K562 (cell line): Measurements from ENCODE around the gene FCSK. TPM values are rescaled to one million over a fixed set of nuclear protein-coding genes. Genes with fewer than 3 reads are reported as not detected.

Experiments used
- CEBPG ChIP-seq, 3 experiments: fragments of 200-800 bp in 1 of 3; sonication (Bioruptor generic) in 1 of 3; sonication (generic) in 1 of 3; formaldehyde crosslinking in 1 of 3; IDR thresholded peaks in 2 of 3; conservative IDR thresholded peaks in 1 of 3; 2 replicates each; pipeline versions ENCODE4 v1.6.1 to v1.8.0; 2016 to 2022; ENCODE audit warnings: missing compliant biosample characterization in 2 of 3, missing genetic modification characterization in 2 of 3, mild to moderate bottlenecking in 1 of 3, missing genetic modification reagents in 1 of 3
- DIDO1 ChIP-seq: fragments of 450-650 bp; IDR thresholded peaks from 2 replicates; pipeline ENCODE4 v1.6.1; 2016; ENCODE audit warnings: low read depth, missing biosample characterization, missing genetic modification characterization
- KAT2B ChIP-seq: IDR thresholded peaks from one replicate; pipeline ENCODE4 v1.6.1; 2012; ENCODE audit warnings: low read depth, mild to moderate bottlenecking, control low read depth, inconsistent platforms, low read length, moderate library complexity
- LCOR ChIP-seq: sonication (generic); formaldehyde crosslinking; IDR thresholded peaks from 2 replicates; pipeline ENCODE4 v1.8.0; 2022; ENCODE audit warnings: mild to moderate bottlenecking, missing genetic modification reagents
- MCM2 ChIP-seq: fragments of 450-650 bp; IDR thresholded peaks from 2 replicates; pipeline ENCODE4 v1.6.1; 2017; ENCODE audit warnings: low read depth, mild to moderate bottlenecking
- MCM5 ChIP-seq: fragments of 450-650 bp; IDR thresholded peaks from 2 replicates; pipeline ENCODE4 v1.6.1; 2016; ENCODE audit warnings: low read depth
- NCOA1 ChIP-seq: fragments of 450-650 bp; IDR thresholded peaks from 2 replicates; pipeline ENCODE4 v1.6.1; 2016; ENCODE audit warnings: low read depth
- NCOA4 ChIP-seq: fragments of 450-650 bp; IDR thresholded peaks from 2 replicates; pipeline ENCODE4 v1.6.1; 2018; ENCODE audit warnings: mild to moderate bottlenecking; ENCODE audit not compliant: partially characterized antibody
- PRDM10 ChIP-seq: fragments of 450-650 bp; IDR thresholded peaks from 2 replicates; pipeline ENCODE4 v1.6.1; 2018; ENCODE audit not compliant: partially characterized antibody
- SMAD3 ChIP-seq: fragments of 450-650 bp; formaldehyde crosslinking; conservative IDR thresholded peaks from 2 replicates; pipeline ENCODE4 v1.4.0; 2020; ENCODE audit warnings: mild to moderate bottlenecking
- TAF1 ChIP-seq: IDR thresholded peaks from 2 replicates; pipeline ENCODE4 v1.6.1; 2011; ENCODE audit warnings: mild to moderate bottlenecking, low read length, moderate library complexity; ENCODE audit not compliant: insufficient read depth, control insufficient read depth, severe bottlenecking; ENCODE audit errors: extremely low read depth
- VEZF1 ChIP-seq: fragments of 200-800 bp; sonication (Bioruptor generic); IDR thresholded peaks from 2 replicates; pipeline ENCODE4 v1.6.1; 2017; ENCODE audit warnings: missing genetic modification characterization, missing compliant biosample characterization
- ZFPM2 ChIP-seq: fragments of 250-450 bp; sonication (Bioruptor Pico); IDR thresholded peaks from 2 replicates; pipeline ENCODE4 v1.5.1; 2022; ENCODE audit warnings: mild to moderate bottlenecking
- ZKSCAN8 ChIP-seq: fragments of 200-800 bp; sonication (Bioruptor generic); IDR thresholded peaks from 2 replicates; pipeline ENCODE4 v1.6.1; 2016; ENCODE audit warnings: missing genetic modification characterization, missing compliant biosample characterization
- ZNF134 ChIP-seq: fragments of 250-450 bp; sonication (Bioruptor Pico); conservative IDR thresholded peaks from 2 replicates; pipeline ENCODE4 v1.4.0; 2020
- ZNF668 ChIP-seq: fragments of 250-450 bp; sonication (Bioruptor Pico); IDR thresholded peaks from 2 replicates; pipeline ENCODE4 v1.8.0; 2022; ENCODE audit warnings: mild to moderate bottlenecking, inconsistent platforms
- polyA plus RNA-seq, 8 experiments: library from polyadenylated mRNA; depleted of rRNA in 4 of 8; stranded (reverse) in 5 of 8; unstranded in 3 of 8; fragments of >200 nt; fragmentation: Nextera tagmentation in 2 of 8; fragmentation: Illumina TruSeq in 1 of 8; extraction: Ambion mirVana in 2 of 8; extraction: Trizol in 1 of 8; gene quantifications; 2 replicates each; pipeline versions ENCODE4 v1.2.1 to v1.2.3, GENCODE V29; 2011 to 2014; ENCODE audit warnings: inconsistent platforms in 1 of 8, missing spikeins in 1 of 8
- total RNA-seq, 7 experiments: library from RNA; depleted of rRNA in 6 of 7; stranded (reverse); fragments of >200 nt in 6 of 7; fragmentation: Illumina TruSeq in 2 of 7; extraction: Trizol in 2 of 7; gene quantifications; 2 replicates each; pipeline versions ENCODE4 v1.2.1 to v1.2.3, GENCODE V29; 2011 to 2021; ENCODE audit warnings: low replicate concordance in 1 of 7
- TF ChIP-seq, protein P1 (sequence below): fragments of 250-450 bp; sonication (Bioruptor Pico); IDR thresholded peaks from 2 replicates; pipeline ENCODE4 v1.5.0; 2021; ENCODE audit warnings: mild to moderate bottlenecking, borderline replicate concordance
- TF ChIP-seq, protein P2 (sequence below): fragments of 250-450 bp; sonication (Bioruptor Pico); IDR thresholded peaks from 2 replicates; pipeline ENCODE4 v1.8.0; 2021; ENCODE audit warnings: moderate library complexity, mild to moderate bottlenecking, inconsistent platforms
- TF ChIP-seq, protein P3 (sequence below): fragments of 250-450 bp; sonication (Bioruptor Pico); IDR thresholded peaks from 2 replicates; pipeline ENCODE4 v1.5.0; 2021

The FCSK gene
- total and polyA plus RNA-seq, 9 of the 15 experiments (the other 6 are each of a cell fraction or from before 2014, with no cell fraction given), result 0.92 to 18.6 (median 8.3) TPM

DNA sequence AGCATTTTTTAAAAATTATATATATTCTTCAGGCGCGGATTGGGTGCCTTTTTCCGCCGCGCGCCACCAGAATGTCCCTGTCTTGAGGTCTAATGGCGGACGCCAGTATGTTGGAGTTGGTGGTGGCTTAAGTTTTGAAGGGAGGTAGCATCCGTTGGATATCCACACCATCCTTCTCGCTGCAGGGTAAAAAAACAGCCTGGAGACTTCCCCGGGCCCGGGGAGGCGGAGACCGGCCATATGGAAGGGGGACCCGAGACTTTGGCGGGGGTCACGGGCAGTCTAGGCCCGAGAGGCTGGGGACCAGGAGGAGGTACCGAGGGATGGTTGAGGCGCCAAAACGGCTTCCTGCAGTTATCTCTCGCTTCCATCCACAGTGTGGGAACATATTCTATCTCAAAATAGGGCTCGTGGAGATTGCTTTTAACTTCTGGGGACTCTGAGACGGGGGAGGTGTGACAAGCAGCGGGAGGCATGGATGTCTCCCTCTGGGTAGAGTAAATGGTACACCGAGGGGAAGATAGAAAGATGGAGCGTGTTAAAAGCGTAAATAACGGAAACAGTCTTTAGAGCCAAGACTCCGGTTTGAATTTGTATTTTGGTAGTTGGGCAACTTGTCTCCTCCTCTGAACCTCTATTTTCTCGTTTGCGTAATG lies 69.5 kb downstream of the FCSK start, which contains the start of gene SF3B3 (continued):
- TF ChIP-seq PRDM10 (peak; percentile 20), MCM2 (no peak), ZNF134 (CRISPR knock-in tag) (no peak), VEZF1 (CRISPR knock-in tag) (peak; percentile 64; the same call in 1 of the 2 replicates), NCOA4 (no peak), MCM5 (no peak), KAT2B (peak; percentile 67), SMAD3 (CRISPR knock-in tag) (no peak), LCOR (CRISPR knock-in tag) (peak; percentile 50; the same call in 1 of the 2 replicates), ZFPM2 (CRISPR knock-in tag) (no peak), CEBPG (CRISPR knock-in tag; IDR thresholded peaks at IDR 0.05) (no peak), CEBPG (tag; conservative IDR thresholded peaks at IDR 0.05 in 1 of 2, IDR thresholded peaks at IDR 0.05 in 1 of 2) (peak in 1 of 2 experiments; percentile 61; a peak in 2 of 4 replicates), NCOA1 (no peak), ZNF668 (CRISPR knock-in tag) (no peak), ZKSCAN8 (CRISPR knock-in tag) (0 out of 2 replicates have a peak, but pooled peaks have one; percentile 20), DIDO1 (tag) (no peak), TAF1 (peak; percentile 99)
- TF ChIP-seq, protein P1, sequence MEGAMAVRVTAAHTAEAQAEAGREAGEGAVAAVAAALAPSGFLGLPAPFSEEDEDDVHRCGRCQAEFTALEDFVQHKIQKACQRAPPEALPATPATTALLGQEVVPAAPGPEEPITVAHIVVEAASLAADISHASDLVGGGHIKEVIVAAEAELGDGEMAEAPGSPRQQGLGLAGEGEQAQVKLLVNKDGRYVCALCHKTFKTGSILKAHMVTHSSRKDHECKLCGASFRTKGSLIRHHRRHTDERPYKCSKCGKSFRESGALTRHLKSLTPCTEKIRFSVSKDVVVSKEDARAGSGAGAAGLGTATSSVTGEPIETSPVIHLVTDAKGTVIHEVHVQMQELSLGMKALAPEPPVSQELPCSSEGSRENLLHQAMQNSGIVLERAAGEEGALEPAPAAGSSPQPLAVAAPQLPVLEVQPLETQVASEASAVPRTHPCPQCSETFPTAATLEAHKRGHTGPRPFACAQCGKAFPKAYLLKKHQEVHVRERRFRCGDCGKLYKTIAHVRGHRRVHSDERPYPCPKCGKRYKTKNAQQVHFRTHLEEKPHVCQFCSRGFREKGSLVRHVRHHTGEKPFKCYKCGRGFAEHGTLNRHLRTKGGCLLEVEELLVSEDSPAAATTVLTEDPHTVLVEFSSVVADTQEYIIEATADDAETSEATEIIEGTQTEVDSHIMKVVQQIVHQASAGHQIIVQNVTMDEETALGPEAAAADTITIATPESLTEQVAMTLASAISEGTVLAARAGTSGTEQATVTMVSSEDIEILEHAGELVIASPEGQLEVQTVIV (CRISPR knock-in tag), result no peak
- TF ChIP-seq, protein P2, sequence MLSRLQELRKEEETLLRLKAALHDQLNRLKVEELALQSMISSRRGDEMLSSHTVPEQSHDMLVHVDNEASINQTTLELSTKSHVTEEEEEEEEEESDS (CRISPR knock-in tag), result no peak
- TF ChIP-seq, protein P3, sequence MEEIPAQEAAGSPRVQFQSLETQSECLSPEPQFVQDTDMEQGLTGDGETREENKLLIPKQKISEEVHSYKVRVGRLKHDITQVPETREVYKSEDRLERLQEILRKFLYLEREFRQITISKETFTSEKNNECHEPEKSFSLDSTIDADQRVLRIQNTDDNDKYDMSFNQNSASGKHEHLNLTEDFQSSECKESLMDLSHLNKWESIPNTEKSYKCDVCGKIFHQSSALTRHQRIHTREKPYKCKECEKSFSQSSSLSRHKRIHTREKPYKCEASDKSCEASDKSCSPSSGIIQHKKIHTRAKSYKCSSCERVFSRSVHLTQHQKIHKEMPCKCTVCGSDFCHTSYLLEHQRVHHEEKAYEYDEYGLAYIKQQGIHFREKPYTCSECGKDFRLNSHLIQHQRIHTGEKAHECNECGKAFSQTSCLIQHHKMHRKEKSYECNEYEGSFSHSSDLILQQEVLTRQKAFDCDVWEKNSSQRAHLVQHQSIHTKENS (CRISPR knock-in tag), result no peak
